HepG2 (cell line): ENCODE measurements around the gene HOXA6. TPM values are rescaled to one million over a fixed set of nuclear protein-coding genes. Genes with fewer than 3 reads are reported as not detected.

Experiments
- ATAC-seq: fragments of 200-7000 bp; cut with Tn5 transposase; 3 replicates; pipeline ENCODE4 v1.9.1; 2020; ENCODE audit warnings: mild to moderate bottlenecking, moderate library complexity
- BruUV-seq: library from RNA; stranded (reverse); fragments of 400-500 nt; replicated peaks from 2 replicates; lab custom pipeline; 2021; lab: Mats Ljungman, UMichigan
- CTCF ChIA-PET: fragments of 300-600 bp; formaldehyde crosslinking; extraction: SDS; loops from one replicate; lab custom pipeline; 2021; ENCODE audit warnings: low total read pairs, inconsistent platforms, low intra/inter-chr PET ratio; lab: Yijun Ruan, JAX
- POLR2A ChIA-PET: fragments of 350-600 bp; sonication (Branson Sonifier 250); formaldehyde crosslinking; loops from one replicate; lab custom pipeline; 2020; ENCODE audit warnings: antibody characterized with exemption, inconsistent platforms; lab: Yijun Ruan, JAX
- DNase-seq: peaks from one replicate; pipeline ENCODE4 v3.0.0-alpha.2; 2015; ENCODE audit warnings: low spot score
- FAIRE-seq: peaks from 3 replicates; lab custom pipeline; 2011; peaks lifted over from hg19 to GRCh38; lab: Jason Lieb, UNC
- H2AFZ ChIP-seq: one replicate; pipeline ENCODE4 v1.6.1; 2011; ENCODE audit warnings: low read length, inconsistent platforms
- H3K27ac ChIP-seq: fragments of 300-600 bp; 3 replicates; pipeline ENCODE4 v1.8.0; 2011; ENCODE audit warnings: mixed run types, mild to moderate bottlenecking, mixed read lengths, low read length, inconsistent platforms; ENCODE audit not compliant: insufficient read depth; ENCODE audit errors: extremely low read length
- H3K27me3 ChIP-seq, 2 experiments: fragments of 200-600 bp in 1 of 2; 2 replicates in 1 of 2; 3 replicates in 1 of 2; pipeline versions ENCODE4 v1.6.0 to v1.8.0; 2011; ENCODE audit warnings: low read length in 2 of 2, mild to moderate bottlenecking in 2 of 2, moderate library complexity in 2 of 2, inconsistent platforms in 1 of 2; ENCODE audit not compliant: insufficient read depth in 2 of 2, control insufficient read depth in 1 of 2
- H3K36me3 ChIP-seq, 2 experiments: fragments of 200-600 bp in 1 of 2; replicated peaks in 1 of 2; 2 replicates in 1 of 2; 3 replicates in 1 of 2; pipeline versions ENCODE4 v1.5.1 to v1.8.0; 2011; ENCODE audit warnings: low read length in 2 of 2, inconsistent platforms in 1 of 2; ENCODE audit not compliant: insufficient read depth in 2 of 2, control insufficient read depth in 1 of 2
- H3K4me1 ChIP-seq: 2 replicates; pipeline ENCODE4 v1.5.1; 2012; ENCODE audit warnings: low read length, inconsistent platforms; ENCODE audit not compliant: insufficient read depth
- H3K4me2 ChIP-seq: 2 replicates; pipeline ENCODE4 v1.6.0; 2011; ENCODE audit warnings: low read depth, low read length, inconsistent platforms
- H3K4me3 ChIP-seq, 3 experiments: fragments of 200-600 bp in 1 of 3; sonication (generic), shearing (Covaris generic) in 1 of 3; replicated peaks in 1 of 3; 2 replicates each; pipeline ENCODE4 v1.5.1; 2011 to 2016; ENCODE audit warnings: low read length in 3 of 3, inconsistent platforms in 2 of 3, low read depth in 2 of 3, mild to moderate bottlenecking in 2 of 3, control low read depth in 1 of 3, mixed read lengths in 1 of 3; ENCODE audit not compliant: insufficient read depth in 1 of 3
- H3K79me2 ChIP-seq: one replicate; pipeline ENCODE4 v1.6.1; 2011; ENCODE audit warnings: low read length, inconsistent platforms; ENCODE audit not compliant: insufficient read depth
- H3K9ac ChIP-seq: 2 replicates; pipeline ENCODE4 v1.6.0; 2011; ENCODE audit warnings: mild to moderate bottlenecking, low read depth, low read length, inconsistent platforms; ENCODE audit not compliant: insufficient read depth
- H3K9me3 ChIP-seq: 2 replicates; pipeline ENCODE4 v1.5.1; 2012; ENCODE audit warnings: mild to moderate bottlenecking, low read length
- H4K20me1 ChIP-seq: 2 replicates; pipeline ENCODE4 v1.6.0; 2011; ENCODE audit warnings: inconsistent platforms, mild to moderate bottlenecking, low read length, moderate library complexity; ENCODE audit not compliant: insufficient read depth
- BCL6 ChIP-seq: IDR thresholded peaks from 2 replicates; pipeline ENCODE4 v1.6.1; 2016; ENCODE audit warnings: missing genetic modification reagents, missing compliant biosample characterization
- BORCS8-MEF2B ChIP-seq: sonication (generic); formaldehyde crosslinking; IDR thresholded peaks from 2 replicates; pipeline ENCODE4 v1.8.0; 2022; ENCODE audit warnings: mild to moderate bottlenecking, missing genetic modification reagents
- KLF13 ChIP-seq: sonication (generic); formaldehyde crosslinking; IDR thresholded peaks from 2 replicates; pipeline ENCODE4 v1.4.0; 2020; ENCODE audit warnings: mild to moderate bottlenecking, missing genetic modification reagents
- MIXL1 ChIP-seq: IDR thresholded peaks from 2 replicates; pipeline ENCODE4 v1.6.1; 2016
- NR2F1 ChIP-seq, 2 experiments: fragments of 450-650 bp in 1 of 2; formaldehyde crosslinking in 1 of 2; IDR thresholded peaks; 2 replicates each; pipeline versions ENCODE4 v1.5.0 to v1.6.1; 2016 to 2020; ENCODE audit warnings: mild to moderate bottlenecking in 1 of 2, missing compliant biosample characterization in 1 of 2, missing genetic modification reagents in 1 of 2, moderate library complexity in 1 of 2
- RFX5 ChIP-seq: IDR thresholded peaks from 2 replicates; pipeline ENCODE4 v1.6.1; 2011; ENCODE audit warnings: low read depth, low read length, improper control_type of control experiment
- SNAPC2 ChIP-seq: sonication (generic); formaldehyde crosslinking; IDR thresholded peaks from 2 replicates; pipeline ENCODE4 v1.8.1; 2022; ENCODE audit warnings: mild to moderate bottlenecking, missing genetic modification reagents
- STAG1 ChIP-seq: sonication (generic); formaldehyde crosslinking; IDR thresholded peaks from 2 replicates; pipeline ENCODE4 v1.4.0; 2020; ENCODE audit warnings: missing genetic modification reagents
- ZNF431 ChIP-seq: sonication (generic); formaldehyde crosslinking; IDR thresholded peaks from 2 replicates; pipeline ENCODE4 v1.9.0; 2022; ENCODE audit warnings: missing genetic modification reagents, low read depth, mild to moderate bottlenecking, borderline replicate concordance
- ZNF546 ChIP-seq: sonication (generic); formaldehyde crosslinking; conservative IDR thresholded peaks from 2 replicates; pipeline ENCODE4 v1.8.1; 2023; ENCODE audit warnings: mild to moderate bottlenecking, missing genetic modification reagents
- WGBS: methylation state at CpG from one replicate; pipeline ENCODE4 v1.1.6; 2017; ENCODE audit warnings: low lambda C conversion rate; 5-methylcytosine and 5-hydroxymethylcytosine counted together
- in situ Hi-C: cut with HindIII; loops from 2 replicates; pipeline ENCODE4 v1.10.0; 2017; ENCODE audit warnings: low pct_unique_long_range_greater_than_20kb; ENCODE audit not compliant: extremely low pct_ligation_motif_present
- intact Hi-C: fragments of 100-400 bp; cut with micrococcal nuclease; formaldehyde crosslinking; loops from one replicate; pipeline ENCODE4 v1.10.0; 2022; ENCODE audit not compliant: unreplicated experiment
- polyA plus RNA-seq, 8 experiments: library from polyadenylated mRNA; depleted of rRNA in 3 of 8; stranded (reverse) in 7 of 8; unstranded in 1 of 8; fragments of >200 nt; fragmentation: Illumina TruSeq in 4 of 8; extraction: Trizol in 4 of 8; gene quantifications; 2 replicates each; pipeline versions ENCODE4 v1.2.1 to v1.2.3, GENCODE V29; 2011 to 2016; ENCODE audit warnings: low read depth in 4 of 8, missing spikeins in 1 of 8, mixed read lengths in 1 of 8; ENCODE audit not compliant: insufficient read depth in 1 of 8
- total RNA-seq, 5 experiments: library from RNA; depleted of rRNA; stranded (reverse); fragments of >200 nt; fragmentation: Illumina TruSeq; extraction: Trizol; gene quantifications; 2 replicates each; pipeline ENCODE4 v1.2.3, GENCODE V29; 2016; ENCODE audit warnings: low read depth in 1 of 5
- TF ChIP-seq, protein P1 (sequence below): IDR thresholded peaks from 2 replicates; pipeline ENCODE4 v1.4.0; 2020; ENCODE audit warnings: mild to moderate bottlenecking, missing genetic modification reagents

The HOXA6 gene
- total and polyA plus RNA-seq, 2 of the 13 experiments (the other 11 are each of a cell fraction or from before 2014, with no cell fraction given): 1.3 to 1.5 TPM

DNA sequence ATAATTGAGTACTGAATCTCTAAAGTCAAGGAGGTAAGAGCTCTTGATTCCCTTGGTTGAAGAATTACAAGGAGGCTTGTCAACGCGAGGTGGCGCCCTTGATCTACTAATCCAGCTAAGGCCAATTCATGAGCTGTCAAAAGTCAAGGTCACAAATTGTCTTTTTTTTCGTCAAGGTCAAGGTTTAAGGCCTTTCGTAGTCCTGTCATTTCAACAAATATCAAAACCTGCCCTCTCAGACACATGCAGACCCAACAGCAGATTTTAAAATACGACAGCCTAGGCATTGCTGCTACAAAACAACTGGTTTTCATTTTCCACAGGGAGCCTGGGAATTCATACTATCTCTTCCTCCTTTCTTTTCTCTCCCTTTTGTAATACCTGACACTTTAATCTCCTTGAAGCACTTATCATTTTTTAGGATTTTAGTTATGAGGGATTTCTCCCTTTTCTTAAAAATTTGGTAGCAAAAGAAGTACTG lies 48.8 kb upstream of the HOXA6 start (continued):
- TF ChIP-seq NR2F1 (CRISPR knock-in tag; IDR thresholded peaks at IDR 0.05) (peak in 1 of 2 experiments; percentile 52; a peak in 1 of 4 replicates), SNAPC2 (CRISPR knock-in tag) (no peak), MIXL1 (CRISPR knock-in tag) (peak; percentile 58; the same call in 1 of the 2 replicates), RFX5 (no peak), BCL6 (CRISPR knock-in tag) (0 out of 2 replicates have a peak, but pooled peaks have one; percentile 20), STAG1 (CRISPR knock-in tag) (peak; percentile 94)
- TF ChIP-seq, protein P1, sequence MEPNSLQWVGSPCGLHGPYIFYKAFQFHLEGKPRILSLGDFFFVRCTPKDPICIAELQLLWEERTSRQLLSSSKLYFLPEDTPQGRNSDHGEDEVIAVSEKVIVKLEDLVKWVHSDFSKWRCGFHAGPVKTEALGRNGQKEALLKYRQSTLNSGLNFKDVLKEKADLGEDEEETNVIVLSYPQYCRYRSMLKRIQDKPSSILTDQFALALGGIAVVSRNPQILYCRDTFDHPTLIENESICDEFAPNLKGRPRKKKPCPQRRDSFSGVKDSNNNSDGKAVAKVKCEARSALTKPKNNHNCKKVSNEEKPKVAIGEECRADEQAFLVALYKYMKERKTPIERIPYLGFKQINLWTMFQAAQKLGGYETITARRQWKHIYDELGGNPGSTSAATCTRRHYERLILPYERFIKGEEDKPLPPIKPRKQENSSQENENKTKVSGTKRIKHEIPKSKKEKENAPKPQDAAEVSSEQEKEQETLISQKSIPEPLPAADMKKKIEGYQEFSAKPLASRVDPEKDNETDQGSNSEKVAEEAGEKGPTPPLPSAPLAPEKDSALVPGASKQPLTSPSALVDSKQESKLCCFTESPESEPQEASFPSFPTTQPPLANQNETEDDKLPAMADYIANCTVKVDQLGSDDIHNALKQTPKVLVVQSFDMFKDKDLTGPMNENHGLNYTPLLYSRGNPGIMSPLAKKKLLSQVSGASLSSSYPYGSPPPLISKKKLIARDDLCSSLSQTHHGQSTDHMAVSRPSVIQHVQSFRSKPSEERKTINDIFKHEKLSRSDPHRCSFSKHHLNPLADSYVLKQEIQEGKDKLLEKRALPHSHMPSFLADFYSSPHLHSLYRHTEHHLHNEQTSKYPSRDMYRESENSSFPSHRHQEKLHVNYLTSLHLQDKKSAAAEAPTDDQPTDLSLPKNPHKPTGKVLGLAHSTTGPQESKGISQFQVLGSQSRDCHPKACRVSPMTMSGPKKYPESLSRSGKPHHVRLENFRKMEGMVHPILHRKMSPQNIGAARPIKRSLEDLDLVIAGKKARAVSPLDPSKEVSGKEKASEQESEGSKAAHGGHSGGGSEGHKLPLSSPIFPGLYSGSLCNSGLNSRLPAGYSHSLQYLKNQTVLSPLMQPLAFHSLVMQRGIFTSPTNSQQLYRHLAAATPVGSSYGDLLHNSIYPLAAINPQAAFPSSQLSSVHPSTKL (CRISPR knock-in tag): peak; percentile 46
- TF ChIP-seq, all 625 proteins: peak for 18

DNA sequence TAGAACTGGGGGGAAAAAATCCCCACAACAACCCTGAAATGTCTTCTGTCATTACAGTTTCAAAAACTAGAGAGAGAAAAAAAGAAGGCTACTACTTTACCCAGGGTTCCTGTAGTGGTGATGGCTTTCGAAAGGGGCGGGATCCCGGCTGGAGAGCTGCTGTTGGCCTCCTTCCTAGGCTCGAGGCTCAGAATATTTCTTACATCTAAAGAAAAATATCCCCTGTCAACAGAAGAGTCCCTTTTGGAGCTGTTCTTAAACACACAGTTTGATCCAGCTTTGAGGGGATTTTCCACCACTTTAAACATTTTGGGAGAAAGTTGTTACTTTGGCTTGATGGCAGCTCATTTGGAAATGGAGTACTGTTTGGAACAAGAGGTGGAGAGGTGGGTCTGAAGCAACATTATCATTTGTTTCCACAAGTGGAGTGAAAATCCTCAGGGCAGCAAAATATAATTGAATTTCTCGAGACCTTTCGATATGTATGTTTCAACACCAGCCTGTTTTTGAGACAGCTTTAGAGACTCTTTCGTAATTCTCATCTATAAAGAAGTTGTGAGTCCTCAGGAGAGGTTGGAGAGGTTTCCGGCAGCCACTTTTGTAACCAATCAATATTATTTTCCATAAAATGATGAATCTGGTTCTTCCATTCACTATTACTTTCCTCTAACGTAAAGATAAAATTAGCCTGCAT lies 47.3 kb upstream of the HOXA6 start:
- ATAC-seq (no peak), FAIRE-seq (no peak), DNase-seq (no peak)
- no peak overlapping the region for H3K27ac ChIP-seq
- H3K9ac ChIP-seq: no peak overlapping the region
- CTCF ChIA-PET: interaction anchor here (2.5 to 2.8 kb wide), 2 partner anchors 727 to 825 kb away, joined by 17 to 22 read pairs; no protein-coding TSS in a partner anchor
- no peak overlapping the region for H3K4me3 ChIP-seq
- H3K36me3 ChIP-seq: no peaks in the 10 kb centered on the region
- peaks cover 3% of the 10 kb centered on the region; the same call in 1 of the 2 replicates for H4K20me1 ChIP-seq
- no peak overlapping the region for H2AFZ ChIP-seq
- TF ChIP-seq BORCS8-MEF2B (CRISPR knock-in tag) (no peak), ZNF431 (CRISPR knock-in tag) (no peak), ZNF546 (CRISPR knock-in tag) (no peak), KLF13 (no peak)
- TF ChIP-seq, all 625 proteins: peak for 0
- POLR2A ChIA-PET: no interaction called here
- H3K79me2 ChIP-seq: no peaks in the 10 kb centered on the region
- no TSS peak for BruUV-seq
- no peak overlapping the region for H3K4me2 ChIP-seq
- intact Hi-C loops (loop anchor here (5.0 to 10.0 kb wide), 2 partner anchors 410 to 577 kb away; no protein-coding TSS in a partner anchor), in situ Hi-C loops (no loop called here)
- H3K9me3 ChIP-seq: no peaks in the 10 kb centered on the region
- H3K4me1 ChIP-seq: peaks cover 15% of the 10 kb centered on the region
- WGBS: 40% methylated on average over 9 of the region's 9 CpGs
- peaks cover 9 to 63% of the 10 kb centered on the region in 2 experiments for H3K27me3 ChIP-seq
